HG03520 (cell line): Measurements from ENCODE around the gene HMCN1.
"Not testable (repeated sequence)": the region's sequence is repeated elsewhere in the genome, so short reads cannot be mapped to it uniquely, and the experiment has no call there.

Source experiments
- ATAC-seq: cut with Tn5 transposase; IDR thresholded peaks from one replicate; pipeline ENCODE4 v1.9.1; 2021; ENCODE audit warnings: mild to moderate bottlenecking, moderate library complexity; ENCODE audit not compliant: unreplicated experiment

Gene HMCN1

GRCh38 chr1:185846672-185847444, 112.7 kb downstream of the HMCN1 start:
- no peak for ATAC-seq

GRCh38 chr1:185849014-185849413, 114.8 kb downstream of the HMCN1 start:
- ATAC-seq: no peak

GRCh38 chr1:185850366-185850765, 116.2 kb downstream of the HMCN1 start:
- ATAC-seq: no peak

GRCh38 chr1:185853739-185854138, 119.5 kb downstream of the HMCN1 start:
- ATAC-seq: no peak

GRCh38 chr1:185856482-185856881, 122.3 kb downstream of the HMCN1 start:
- ATAC-seq: no peak

- no peak for ATAC-seq
These were observed 123.3 kb downstream of the HMCN1 start for GRCh38 chr1:185857442-185857841.

GRCh38 chr1:185860311-185860710, 126.1 kb downstream of the HMCN1 start:
- no peak for ATAC-seq

GRCh38 chr1:185860859-185861258, 126.7 kb downstream of the HMCN1 start:
- no peak for ATAC-seq

GRCh38 chr1:185861630-185862029, 127.4 kb downstream of the HMCN1 start:
- ATAC-seq: no peak

- ATAC-seq: no peak
These were observed 128.0 kb downstream of the HMCN1 start for GRCh38 chr1:185862235-185862634.

GRCh38 chr1:185864331-185864730, 130.1 kb downstream of the HMCN1 start:
- no peak for ATAC-seq

- no peak for ATAC-seq
These were observed 130.8 kb downstream of the HMCN1 start for GRCh38 chr1:185864889-185865517.

GRCh38 chr1:185869590-185869989, 135.4 kb downstream of the HMCN1 start:
- ATAC-seq: no peak

- ATAC-seq: no peak
These were observed 137.5 kb downstream of the HMCN1 start for GRCh38 chr1:185871627-185872150.

- ATAC-seq: no peak
These were observed 140.1 kb downstream of the HMCN1 start for GRCh38 chr1:185874246-185874645.

GRCh38 chr1:185880330-185880729, 146.1 kb downstream of the HMCN1 start:
- no peak for ATAC-seq

GRCh38 chr1:185880779-185881333, 146.7 kb downstream of the HMCN1 start:
- ATAC-seq: no peak

GRCh38 chr1:185886046-185886445, 151.9 kb downstream of the HMCN1 start:
- no peak for ATAC-seq

GRCh38 chr1:185886671-185887070, 152.5 kb downstream of the HMCN1 start:
- ATAC-seq: no peak

GRCh38 chr1:185892831-185893403, 158.7 kb downstream of the HMCN1 start:
- not testable (repeated sequence) for ATAC-seq

- ATAC-seq: no peak
These were observed 160.6 kb downstream of the HMCN1 start for GRCh38 chr1:185894791-185895190.
